Liver (tissue), 2 donors: ENCODE results near the gene SLC26A5.

Source experiments
- CTCF ChIP-seq: fragments of 150-350 bp; IDR thresholded peaks from 2 replicates; pipeline ENCODE4 v1.5.1; 2017; ENCODE audit warnings: improper control_type of control experiment, low read depth, low read length; ENCODE audit not compliant: missing input control
- REST ChIP-seq: IDR thresholded peaks from 2 replicates; pipeline ENCODE4 v1.6.1; 2016; ENCODE audit warnings: antibody characterized with exemption, mild to moderate bottlenecking
- donor health status: healthy.

- TF ChIP-seq REST (no peak), CTCF (no peak)
Observed at GRCh38 chr7:103341466-103341865, 104.5 kb downstream of the SLC26A5 start.
